GM21723 (cell line): ENCODE data around the gene LGALS7.
"Not testable (repeated sequence)": the region's sequence is repeated elsewhere in the genome, so short reads cannot be mapped to it uniquely, and the experiment has no call there.

Experiments
- ATAC-seq: cut with Tn5 transposase; IDR thresholded peaks from one replicate; pipeline ENCODE4 v1.9.1; 2021; ENCODE audit warnings: mild to moderate bottlenecking, moderate library complexity; ENCODE audit not compliant: unreplicated experiment

Gene LGALS7

GRCh38 chr19:38800577-38801347 is 27.4 kb upstream of the LGALS7 start:
- ATAC-seq, result no peak

GRCh38 chr19:38799104-38799503 is 25.8 kb upstream of the LGALS7 start:
- ATAC-seq, result no peak

- ATAC-seq, result not testable (repeated sequence)
Measured at GRCh38 chr19:38797781-38798180, 24.5 kb upstream of the LGALS7 start.

- ATAC-seq, result no peak
Measured at GRCh38 chr19:38796154-38796553, 22.8 kb upstream of the LGALS7 start.

DNA sequence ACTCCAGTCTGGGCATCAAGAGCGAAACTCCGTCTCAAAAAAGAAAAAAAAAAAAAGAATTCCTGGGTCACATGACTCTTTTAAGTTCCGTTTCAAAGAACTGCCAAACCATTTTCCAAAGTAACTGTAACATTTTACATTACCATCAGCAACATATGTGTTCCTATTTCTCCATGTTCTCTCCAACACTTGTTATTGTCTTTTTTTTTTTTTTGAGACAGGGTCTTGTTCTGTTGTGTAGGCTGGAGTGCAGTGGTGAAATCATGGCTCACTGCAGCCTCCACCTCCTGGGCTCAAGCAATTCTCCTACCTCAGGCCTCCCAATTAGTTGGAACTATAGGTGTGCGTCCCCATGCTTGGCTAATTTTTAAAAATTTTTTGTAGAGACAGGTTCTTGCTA is 22.2 kb upstream of the LGALS7 start:
- no peak for ATAC-seq

DNA sequence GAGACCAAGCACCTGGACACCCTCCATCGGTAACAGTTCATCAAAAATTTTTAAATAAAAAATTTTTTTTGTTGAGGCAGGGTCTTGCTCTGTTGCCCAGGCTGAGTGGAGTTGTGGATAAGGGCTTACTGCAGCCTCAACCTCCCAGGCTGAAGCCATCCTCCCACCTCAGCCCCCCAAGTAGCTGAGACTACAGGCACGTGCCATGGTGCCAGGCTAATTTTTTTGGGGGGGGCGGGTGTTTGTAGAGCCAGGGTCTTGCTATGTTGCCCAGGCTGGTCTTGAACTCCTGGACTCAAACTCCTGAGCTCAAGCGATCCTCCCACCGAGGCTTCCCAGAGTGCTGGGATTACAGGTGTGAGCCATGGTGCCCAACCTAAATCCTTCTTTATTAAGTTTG is 20.4 kb upstream of the LGALS7 start:
- no peak for ATAC-seq

DNA sequence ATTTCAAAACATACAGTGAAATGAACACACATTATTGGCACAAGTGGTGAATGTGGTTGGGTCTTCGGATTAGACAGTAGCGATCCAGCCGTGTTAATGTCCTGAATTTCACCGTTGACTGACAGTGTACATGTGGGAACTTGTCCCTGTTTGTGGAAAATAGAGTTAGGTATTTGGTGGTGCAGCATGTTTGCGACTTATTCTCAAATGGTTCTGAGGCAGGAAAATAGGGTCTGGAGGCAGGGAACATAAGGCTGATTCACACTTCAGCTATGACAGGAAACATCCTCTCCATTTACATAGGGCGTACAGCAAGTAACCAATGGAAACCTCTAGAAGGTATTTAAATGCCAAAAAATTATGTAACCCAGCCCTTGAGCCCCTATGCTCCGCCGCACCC is 19.9 kb upstream of the LGALS7 start:
- no peak for ATAC-seq

DNA sequence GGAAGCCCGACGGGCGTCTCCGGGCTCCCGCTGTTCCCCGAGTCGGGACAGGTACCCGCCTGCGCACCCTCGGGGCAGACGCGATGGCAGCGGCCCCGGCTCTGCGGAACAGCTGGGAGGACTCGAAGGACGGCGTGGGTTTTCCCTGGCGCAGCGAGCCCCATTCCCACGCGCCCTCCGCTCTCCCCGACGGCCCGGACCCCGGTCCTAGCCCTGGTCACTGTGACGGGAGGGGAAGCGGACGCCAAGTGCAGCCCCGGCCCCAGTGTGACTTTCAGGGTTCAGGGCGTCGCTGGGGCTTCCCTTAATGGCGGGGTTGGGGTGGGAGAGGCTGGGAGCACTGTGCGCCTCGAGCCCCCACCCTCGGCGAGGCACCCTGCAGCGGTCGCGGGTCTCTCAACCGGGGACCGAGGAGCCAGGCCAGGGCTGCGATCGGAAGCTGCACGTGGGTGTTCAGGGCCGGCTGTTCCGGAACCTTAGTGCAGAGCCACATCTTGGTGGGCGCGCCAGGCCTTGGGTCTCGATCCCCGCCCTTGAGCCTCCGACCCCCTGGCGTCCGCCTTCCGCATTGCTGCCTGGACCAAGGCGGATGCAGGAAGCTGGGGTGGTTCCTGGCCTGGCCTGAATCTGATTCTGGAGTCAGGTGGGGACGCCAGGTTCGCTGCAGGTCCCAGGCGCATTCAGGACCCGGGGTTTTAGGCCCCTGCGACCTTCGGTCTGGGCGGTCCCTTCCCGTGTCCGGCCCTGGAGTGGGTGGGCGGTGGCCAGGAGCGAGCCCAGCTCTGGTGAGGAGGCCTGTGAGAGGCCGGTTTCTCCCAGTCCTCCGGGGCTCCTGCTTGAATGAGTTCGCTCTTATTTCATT is 19.2 kb upstream of the LGALS7 start:
- no peak for ATAC-seq

- ATAC-seq, result not testable (repeated sequence)
Measured at GRCh38 chr19:38791451-38792064, 18.2 kb upstream of the LGALS7 start.

DNA sequence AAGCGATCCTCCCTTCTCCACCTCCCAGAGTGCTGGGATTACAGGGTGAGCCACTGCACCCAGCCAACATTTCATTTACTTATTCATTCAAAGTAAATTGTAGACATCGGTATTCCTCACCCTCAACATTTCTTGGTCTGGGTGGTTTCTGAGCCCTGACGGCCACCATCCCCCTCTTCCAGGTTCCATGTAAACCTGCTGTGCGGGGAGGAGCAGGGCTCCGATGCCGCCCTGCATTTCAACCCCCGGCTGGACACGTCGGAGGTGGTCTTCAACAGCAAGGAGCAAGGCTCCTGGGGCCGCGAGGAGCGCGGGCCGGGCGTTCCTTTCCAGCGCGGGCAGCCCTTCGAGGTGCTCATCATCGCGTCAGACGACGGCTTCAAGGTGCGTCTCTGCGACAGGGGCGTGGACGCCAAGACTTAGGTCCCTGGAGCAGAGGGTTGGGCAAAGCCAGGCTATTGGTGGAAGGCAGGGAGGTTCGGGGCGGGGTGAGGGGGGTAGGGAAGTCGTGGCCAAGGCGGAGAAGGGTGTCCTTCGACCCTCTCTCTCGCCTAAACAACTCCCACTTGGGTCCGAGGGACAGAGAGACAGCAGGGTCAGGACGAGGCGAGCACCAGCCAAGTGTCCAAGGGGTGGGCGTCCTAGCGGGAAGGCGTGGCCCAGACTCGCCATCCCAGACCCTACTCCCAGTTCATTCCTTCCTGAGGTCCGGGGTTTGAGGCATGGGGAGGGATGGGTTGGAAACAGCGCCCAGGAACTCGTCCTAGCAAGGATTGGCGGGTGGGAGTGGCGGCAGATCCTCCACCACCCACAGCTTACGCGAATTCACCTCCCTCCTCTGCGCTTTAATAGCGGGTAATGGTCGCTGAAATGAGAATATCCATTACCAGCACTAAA is 17.4 kb upstream of the LGALS7 start:
- ATAC-seq, result not testable (repeated sequence)

GRCh38 chr19:38788478-38789243 is 15.3 kb upstream of the LGALS7 start, which contains the start of gene LGALS7B:
TSS of gene LGALS7B (plus strand) at chr19:38789200. CDS start at chr19:38789227, 27 bp downstream.
- no peak for ATAC-seq

- no peak for ATAC-seq
Measured at GRCh38 chr19:38786572-38787265, 13.4 kb upstream of the LGALS7 start.

GRCh38 chr19:38786061-38786460 is 12.7 kb upstream of the LGALS7 start:
- ATAC-seq, result not testable (repeated sequence)

DNA sequence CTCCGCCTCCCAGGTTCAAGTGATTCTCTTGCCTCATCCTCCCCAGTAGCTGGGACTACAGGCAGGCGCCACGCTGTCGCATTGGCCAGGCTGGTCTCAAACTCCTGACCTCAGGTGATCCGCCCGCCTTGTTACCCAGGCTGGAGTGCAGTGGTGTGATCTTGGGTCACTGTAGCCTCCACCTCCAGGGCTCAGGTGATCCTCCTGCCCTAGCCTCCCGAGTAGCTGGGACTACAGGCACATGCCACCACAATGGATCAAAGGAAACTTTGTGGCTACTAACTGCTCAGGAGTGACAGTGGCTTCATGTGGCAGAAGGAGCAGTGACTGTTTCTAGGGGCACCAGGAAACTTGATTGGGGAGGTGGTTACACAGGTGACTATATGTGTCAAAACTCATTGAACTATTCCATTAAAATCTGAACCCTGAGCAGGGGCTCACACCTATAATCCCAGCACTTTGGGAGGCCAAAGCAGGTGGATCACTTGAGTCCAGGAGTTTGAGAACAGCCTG is 11.9 kb upstream of the LGALS7 start:
- no peak for ATAC-seq

DNA sequence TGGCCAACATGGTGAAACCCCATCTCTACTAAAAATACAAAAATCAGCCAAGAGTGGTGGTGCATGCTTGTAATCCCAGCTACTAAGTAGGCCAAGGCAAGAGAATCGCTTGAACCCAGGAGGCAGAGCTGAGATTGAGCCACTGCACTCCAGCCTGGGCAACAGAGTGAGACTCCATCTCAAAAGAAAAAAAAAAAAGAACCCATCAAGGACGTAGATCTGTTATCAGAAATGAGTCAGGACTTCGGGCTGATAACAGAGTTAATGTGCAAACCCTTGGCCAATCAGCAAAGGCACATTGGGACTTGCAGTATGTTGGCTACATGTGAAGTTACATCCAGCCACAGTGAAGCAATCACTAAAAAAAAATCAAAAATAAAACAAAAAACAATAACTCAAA is 10.9 kb upstream of the LGALS7 start:
- no peak for ATAC-seq

DNA sequence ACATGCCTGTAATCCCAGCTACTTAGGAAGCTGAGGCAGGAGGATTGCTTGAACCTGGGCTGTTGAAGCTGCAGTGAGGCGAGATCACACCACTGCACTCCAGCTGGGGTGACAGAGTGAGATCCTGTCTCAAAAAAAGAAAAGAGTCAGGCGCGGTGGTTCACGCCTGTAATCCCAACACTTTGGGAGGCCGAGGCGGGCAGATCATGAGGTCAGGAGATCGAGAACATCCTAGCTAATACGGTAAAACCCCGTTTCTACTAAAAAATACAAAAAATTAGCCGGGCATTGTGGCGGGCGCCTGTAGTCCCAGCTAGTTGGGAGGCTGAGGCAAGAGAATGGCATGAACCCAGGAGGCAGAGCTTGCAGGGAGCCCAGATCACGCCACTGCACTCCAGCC is 8.9 kb upstream of the LGALS7 start:
- ATAC-seq, result not testable (repeated sequence)

GRCh38 chr19:38781058-38781457 is 7.7 kb upstream of the LGALS7 start:
- ATAC-seq, result no peak

GRCh38 chr19:38780443-38780842 is 7.1 kb upstream of the LGALS7 start:
- no peak for ATAC-seq

DNA sequence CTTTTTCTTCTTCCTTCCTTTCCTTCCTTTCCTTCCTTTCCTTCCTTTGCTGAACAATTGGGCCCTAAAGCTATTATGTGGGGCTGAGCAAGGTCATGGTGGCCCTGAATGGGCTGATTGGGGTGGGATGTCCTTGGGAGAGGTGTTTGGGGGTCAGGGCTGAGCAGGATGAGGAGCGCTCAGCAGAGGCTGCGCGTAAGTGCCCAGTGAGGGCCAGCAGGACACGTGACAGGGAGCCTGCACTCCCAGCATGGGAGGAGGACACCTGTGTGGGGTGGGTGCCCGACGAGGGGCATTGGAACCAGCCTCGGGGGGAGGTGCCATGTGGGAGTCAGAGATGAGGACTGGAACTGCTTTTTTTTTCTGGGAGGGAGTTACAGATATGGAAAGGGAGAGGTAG is 5.4 kb upstream of the LGALS7 start:
- ATAC-seq, result no peak
